Activated CD4-positive, alpha-beta T cell treated with anti-CD3 and anti-CD28 coated beads for 1 hour (primary cell): ENCODE data around the gene OSBPL9.
"Not testable (repeated sequence)": the region's sequence is repeated elsewhere in the genome, so short reads cannot be mapped to it uniquely, and the experiment has no call there.

Experiments
- DNase-seq: peaks from one replicate; pipeline ENCODE4 v3.0.0-alpha.2; 2020

OSBPL9 gene

GRCh38 chr1:51714374-51715019, 97.6 kb downstream of the OSBPL9 start:
- DNase-seq: no peak

DNA sequence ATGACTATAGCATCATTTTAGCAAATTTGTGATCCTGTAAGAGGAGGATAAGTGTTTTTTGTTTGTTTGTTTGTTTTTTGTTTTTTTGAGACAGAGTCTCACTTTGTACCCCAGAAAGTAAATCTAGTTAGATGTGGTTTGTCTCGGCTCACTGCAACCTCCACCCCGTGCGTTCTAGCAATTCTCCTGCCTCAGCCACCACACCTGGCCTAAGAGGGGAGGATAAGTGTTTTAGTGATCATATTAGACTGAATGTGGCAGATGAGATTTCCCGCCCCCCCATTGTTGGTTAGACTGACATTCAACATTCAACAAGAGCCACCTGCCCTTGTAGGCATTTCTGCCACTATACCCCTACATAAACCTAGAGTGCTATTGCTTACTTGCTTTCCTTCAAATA, 98.5 kb downstream of the OSBPL9 start:
- DNase-seq: no peak

- DNase-seq: no peak
These were observed 99.9 kb downstream of the OSBPL9 start for GRCh38 chr1:51716746-51717145.

GRCh38 chr1:51717842-51718241, 101.0 kb downstream of the OSBPL9 start:
- no peak for DNase-seq

GRCh38 chr1:51719146-51719545, 102.3 kb downstream of the OSBPL9 start:
- DNase-seq: no peak

DNA sequence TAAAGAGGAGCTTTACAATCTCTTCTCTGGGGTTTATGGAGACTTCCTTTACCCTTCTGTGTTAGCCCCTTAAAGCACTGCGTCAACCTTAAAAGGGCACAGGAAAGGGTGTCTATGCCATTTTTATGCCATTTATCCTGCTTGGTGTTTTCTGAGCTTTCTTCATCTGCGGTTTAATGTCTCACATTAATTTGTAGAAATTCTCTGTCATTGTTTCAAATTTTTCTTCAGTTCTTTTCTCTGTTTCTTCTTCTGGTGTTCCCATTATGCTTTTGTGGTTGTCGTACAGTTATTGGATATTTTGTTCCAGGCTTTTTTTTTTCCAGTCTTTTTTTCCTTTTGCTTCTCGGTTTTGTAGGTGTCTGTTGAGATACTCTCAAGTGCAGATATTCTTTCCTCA, 107.9 kb downstream of the OSBPL9 start:
- DNase-seq: no peak

- DNase-seq: no peak
These were observed 109.2 kb downstream of the OSBPL9 start for GRCh38 chr1:51726051-51726450.

- DNase-seq: no peak
These were observed 109.8 kb downstream of the OSBPL9 start for GRCh38 chr1:51726544-51727225.

- DNase-seq: no peak
These were observed 110.5 kb downstream of the OSBPL9 start for GRCh38 chr1:51727366-51727765.

- DNase-seq: no peak
These were observed 111.8 kb downstream of the OSBPL9 start for GRCh38 chr1:51728611-51729155.

- peak; percentile 84 for DNase-seq
These were observed 112.4 kb downstream of the OSBPL9 start for GRCh38 chr1:51729156-51729823.

DNA sequence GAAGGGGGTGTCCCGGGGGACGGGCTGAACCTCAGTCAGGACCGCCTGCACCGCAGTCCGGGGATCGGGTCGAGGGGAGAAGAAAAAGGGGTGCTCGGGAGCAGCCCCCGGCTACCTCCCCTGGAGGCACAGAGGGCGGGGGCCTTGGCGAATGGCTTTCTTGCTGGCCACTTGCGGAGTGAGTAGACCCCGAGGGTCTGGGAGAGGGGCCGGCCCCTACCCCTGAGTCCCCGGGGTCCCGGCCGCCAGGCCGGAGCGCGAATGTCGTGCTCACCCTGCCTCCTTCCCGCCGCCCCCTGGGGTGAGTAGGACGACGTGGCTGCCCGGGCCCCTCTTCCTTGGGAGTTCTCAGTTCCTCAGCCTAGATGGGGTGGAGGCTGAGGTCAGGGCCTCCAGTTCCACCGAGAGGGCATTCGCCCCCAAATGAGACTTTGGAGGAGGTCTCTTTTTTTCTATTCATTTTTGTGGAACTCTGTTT, 113.0 kb downstream of the OSBPL9 start:
- DNase-seq: no peak

DNA sequence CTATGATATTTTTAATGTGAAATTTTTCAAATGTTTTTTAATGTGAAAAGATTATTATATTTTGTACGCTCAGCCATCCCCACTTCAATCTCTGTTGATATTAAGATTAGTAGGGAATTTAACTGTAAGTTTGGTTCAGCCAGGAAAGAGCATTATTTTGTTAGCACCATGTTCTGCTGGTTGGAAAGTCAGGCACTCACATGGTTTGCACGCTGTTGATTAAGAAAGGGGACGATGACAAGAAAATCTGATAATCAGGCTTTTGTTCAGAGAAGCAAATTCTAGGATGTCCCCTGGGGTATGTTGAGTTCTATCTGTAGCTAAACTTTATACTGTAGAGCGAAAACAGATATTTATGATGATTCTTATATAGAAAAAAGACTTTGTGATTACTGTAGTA, 115.1 kb downstream of the OSBPL9 start:
- DNase-seq: no peak

DNA sequence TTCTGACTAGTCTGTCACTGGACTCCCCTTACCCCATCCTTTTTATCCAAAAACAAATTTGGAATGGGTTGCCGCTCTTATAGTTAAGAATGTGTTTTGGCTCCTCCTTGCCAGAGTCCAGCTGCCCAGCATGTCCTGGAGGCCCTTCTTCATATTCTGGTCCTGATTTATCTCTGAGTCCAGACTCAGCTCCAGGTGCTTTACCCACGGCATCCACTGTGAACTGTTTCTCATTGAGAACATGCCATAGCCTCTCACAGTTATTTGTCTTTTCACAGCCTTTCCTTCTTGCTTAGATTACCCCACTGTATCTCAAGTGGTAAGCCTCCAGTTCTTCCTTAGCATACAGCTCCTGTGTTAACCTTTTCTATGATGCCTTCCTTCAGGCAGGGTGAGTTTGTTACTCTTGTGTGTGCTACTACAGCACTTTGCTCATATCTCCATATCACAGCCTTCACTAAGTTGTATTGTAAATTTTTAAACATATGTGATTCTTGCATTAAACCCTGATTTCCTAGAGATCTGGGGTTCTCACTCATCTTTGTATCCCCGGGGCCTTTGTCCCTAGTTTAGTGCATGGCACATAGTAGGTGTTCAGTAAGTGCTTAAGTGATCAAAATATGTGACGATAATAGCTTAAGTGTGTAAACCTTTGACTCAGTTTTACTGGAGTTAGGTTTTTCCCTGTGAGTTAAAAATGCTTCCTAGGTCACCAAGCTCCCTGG, 116.0 kb downstream of the OSBPL9 start:
- DNase-seq: no peak

- not testable (repeated sequence) for DNase-seq
These were observed 116.5 kb downstream of the OSBPL9 start for GRCh38 chr1:51733426-51733774.

- no peak for DNase-seq
These were observed 117.1 kb downstream of the OSBPL9 start for GRCh38 chr1:51733793-51734522.

DNA sequence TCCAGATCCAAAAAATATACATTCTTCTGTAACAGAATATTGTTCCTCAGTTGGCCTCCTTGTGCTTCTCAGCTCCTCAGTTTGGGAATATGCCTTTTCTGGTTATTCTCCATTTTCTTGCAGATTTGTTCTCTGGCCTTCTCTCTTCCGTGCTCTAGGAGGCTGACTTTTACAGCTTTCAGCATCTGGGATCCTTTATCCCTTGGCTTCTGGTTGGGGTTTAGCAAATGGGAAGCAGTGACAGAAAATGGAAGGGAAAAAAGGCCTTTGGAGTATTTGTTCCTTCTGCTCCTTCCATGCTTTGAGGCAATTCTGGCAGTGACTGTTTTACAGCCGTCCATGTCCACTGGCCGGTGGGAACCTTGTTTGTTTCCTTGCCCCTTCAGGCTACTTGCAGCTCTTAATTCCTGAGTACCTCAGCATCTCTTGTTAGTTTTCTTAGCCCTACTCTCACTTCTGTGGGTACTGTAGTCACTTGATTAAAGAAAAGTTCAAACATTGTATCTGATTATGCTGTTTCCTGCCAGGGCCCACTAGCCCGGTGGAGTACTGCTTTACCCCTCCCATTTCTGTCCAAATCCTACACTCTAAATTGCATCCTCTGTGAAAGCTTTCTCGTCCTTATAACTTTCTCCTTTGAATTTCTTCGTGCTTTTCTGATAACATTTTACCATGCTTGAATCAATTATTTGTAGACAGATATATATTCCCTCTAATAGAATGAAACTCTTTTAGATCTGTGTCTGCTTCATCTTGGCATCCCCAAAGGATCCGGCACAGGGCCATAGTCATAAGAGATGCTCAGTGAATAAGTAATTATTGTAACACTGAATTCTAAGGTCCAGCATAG, 118.2 kb downstream of the OSBPL9 start:
- no peak for DNase-seq

DNA sequence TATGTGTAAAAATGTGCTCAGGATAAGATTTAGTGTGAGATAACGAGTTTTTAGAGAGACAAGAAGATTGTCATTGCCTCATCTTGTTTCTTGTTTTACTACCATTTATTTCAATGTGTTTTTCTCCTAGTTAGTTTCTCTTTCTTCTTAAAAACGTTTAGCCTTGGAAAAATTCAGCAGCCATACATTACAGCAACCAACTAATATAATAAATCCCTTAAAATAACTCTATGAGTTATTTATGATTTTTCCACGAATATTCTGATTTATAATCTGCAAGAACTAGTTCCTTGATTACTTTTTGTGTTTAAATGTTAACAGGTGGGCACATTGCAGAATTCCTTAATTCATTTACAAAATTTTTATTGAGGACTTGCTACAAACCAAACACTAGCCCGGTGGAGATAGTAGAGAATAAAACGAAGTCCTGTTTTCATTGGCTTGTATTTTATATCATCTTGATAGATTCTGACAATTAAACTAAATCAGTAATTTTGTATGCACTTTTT, 118.9 kb downstream of the OSBPL9 start:
- no peak for DNase-seq

- DNase-seq: no peak
These were observed 119.8 kb downstream of the OSBPL9 start for GRCh38 chr1:51736702-51737101.

DNA sequence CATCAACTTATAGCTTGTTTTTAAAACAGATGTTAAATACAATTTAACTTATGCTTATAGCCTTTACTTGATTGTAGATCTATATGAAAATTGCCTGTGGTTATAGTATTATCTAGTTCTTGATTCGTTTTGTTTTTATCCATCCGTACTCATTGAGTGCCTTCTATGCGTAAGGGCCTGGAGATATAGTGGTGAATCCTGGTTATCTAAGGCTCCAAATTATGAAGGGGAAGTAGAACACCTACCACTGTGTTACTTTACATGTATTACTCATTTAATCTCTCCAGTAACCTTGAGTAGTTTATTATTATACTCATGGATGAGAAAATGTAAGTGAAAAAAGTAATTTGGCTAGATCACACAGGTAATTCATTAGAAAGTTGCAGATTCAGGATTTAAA, 121.8 kb downstream of the OSBPL9 start:
- DNase-seq: no peak

GRCh38 chr1:51740652-51741051, 123.8 kb downstream of the OSBPL9 start:
- DNase-seq: no peak
